Muscle of leg (tissue), 11 donors: ENCODE measurements around the gene TGFBR3. TPM values are rescaled to one million over a fixed set of nuclear protein-coding genes. Genes with fewer than 3 reads are reported as not detected.

Source experiments
- DNase-seq: peaks from one replicate; pipeline ENCODE4 v3.0.0; 2013
- H3K27ac ChIP-seq: one replicate; pipeline ENCODE4 v1.5.1; 2013; ENCODE audit warnings: mild to moderate bottlenecking, low read length, control low read depth
- H3K27me3 ChIP-seq: one replicate; pipeline ENCODE4 v1.6.1; 2013; ENCODE audit warnings: low read length; ENCODE audit not compliant: control insufficient read depth, insufficient read depth
- H3K36me3 ChIP-seq: one replicate; pipeline ENCODE4 v1.6.1; 2013; ENCODE audit warnings: low read length; ENCODE audit not compliant: control insufficient read depth, insufficient read depth
- H3K4me1 ChIP-seq: one replicate; pipeline ENCODE4 v1.6.1; 2013; ENCODE audit warnings: low read length; ENCODE audit not compliant: control insufficient read depth, insufficient read depth
- H3K4me3 ChIP-seq: one replicate; pipeline ENCODE4 v1.5.1; 2013; ENCODE audit warnings: low read length, control low read depth
- H3K9me3 ChIP-seq: replicated peaks from 2 replicates; pipeline ENCODE4 v1.6.1; 2013; ENCODE audit warnings: low read depth, low read length; ENCODE audit not compliant: control insufficient read depth
- WGBS: methylation state at CpG from one replicate; pipeline ENCODE4 v1.1.5; 2013; ENCODE audit warnings: missing lambda C conversion rate; ENCODE audit not compliant: insufficient coverage; 5-methylcytosine and 5-hydroxymethylcytosine counted together
- polyA plus RNA-seq, 8 donors: library from polyadenylated mRNA; unstranded; fragments of 120-200 nt; gene quantifications; one replicate each; pipeline versions ENCODE4 v1.2.1 to v1.2.3, GENCODE V29; 2013; ENCODE audit warnings: inconsistent platforms in 1 of 8, low replicate concordance in 1 of 8; ENCODE audit not compliant: insufficient read length in 8 of 8, insufficient read depth in 1 of 8
- total RNA-seq: library from RNA; stranded (reverse); fragments of 120-200 nt; gene quantifications from one replicate; pipeline ENCODE4 v1.2.4, GENCODE V29; 2013

The TGFBR3 gene
- total and polyA plus RNA-seq, 9 donors: 20.5 to 45.4 (median 25.3) TPM

- 100% methylated on average over 1 of the region's 5 CpGs for WGBS
These were observed 144.7 kb downstream of the TGFBR3 start for GRCh38 chr1:91741301-91741700.

GRCh38 chr1:91737650-91738049 lies 148.3 kb downstream of the TGFBR3 start:
- WGBS: 88% methylated on average over 3 of the region's 4 CpGs
- H3K27ac ChIP-seq: no peak overlapping the region
- H3K36me3 ChIP-seq: peaks cover 17% of the 10 kb centered on the region
- DNase-seq: no peak
- H3K4me1 ChIP-seq: peaks cover 37% of the 10 kb centered on the region
- H3K9me3 ChIP-seq: no peaks in the 10 kb centered on the region
- H3K4me3 ChIP-seq: no peak overlapping the region
- H3K27me3 ChIP-seq: no peaks in the 10 kb centered on the region

More at GRCh38 chr1:91741301-91741700, 144.7 kb downstream of the TGFBR3 start:
- H3K4me1 ChIP-seq: peaks cover 34% of the 10 kb centered on the region
- H3K4me3 ChIP-seq: no peak overlapping the region
- H3K9me3 ChIP-seq: no peaks in the 10 kb centered on the region
- DNase-seq: no peak
- peaks cover 12% of the 10 kb centered on the region for H3K36me3 ChIP-seq
- H3K27me3 ChIP-seq: no peaks in the 10 kb centered on the region
- H3K27ac ChIP-seq: no peak overlapping the region

- H3K4me1 ChIP-seq: peaks cover 38% of the 10 kb centered on the region
- H3K36me3 ChIP-seq: peaks cover 20% of the 10 kb centered on the region
- H3K4me3 ChIP-seq: no peak overlapping the region
- WGBS: 65% methylated on average over 4 of the region's 13 CpGs
- H3K27ac ChIP-seq: peak overlapping the region; percentile 35
- no peaks in the 10 kb centered on the region for H3K9me3 ChIP-seq
- H3K27me3 ChIP-seq: no peaks in the 10 kb centered on the region
- DNase-seq: peak; percentile 76
These were observed 149.0 kb downstream of the TGFBR3 start for GRCh38 chr1:91736715-91737615.

- WGBS: 74% methylated on average over 6 of the region's 8 CpGs
- DNase-seq: no peak
- Histone ChIP-seq H3K36me3 (peaks cover 20% of the 10 kb centered on the region), H3K4me3 (no peak overlapping the region), H3K9me3 (no peaks in the 10 kb centered on the region), H3K27ac (peak overlapping the region; percentile 35), H3K27me3 (no peaks in the 10 kb centered on the region), H3K4me1 (peaks cover 44% of the 10 kb centered on the region)
These were observed 149.7 kb downstream of the TGFBR3 start for GRCh38 chr1:91736146-91736714.

- Histone ChIP-seq H3K36me3 (peaks cover 20% of the 10 kb centered on the region), H3K27me3 (no peaks in the 10 kb centered on the region), H3K4me1 (peaks cover 50% of the 10 kb centered on the region), H3K27ac (no peak overlapping the region), H3K9me3 (no peaks in the 10 kb centered on the region), H3K4me3 (no peak overlapping the region)
- DNase-seq: no peak
- 80% methylated on average over 2 of the region's 4 CpGs for WGBS
These were observed 150.6 kb downstream of the TGFBR3 start for GRCh38 chr1:91735266-91735845.

- Histone ChIP-seq H3K9me3 (no peaks in the 10 kb centered on the region), H3K4me3 (no peak overlapping the region), H3K4me1 (peaks cover 56% of the 10 kb centered on the region), H3K36me3 (peaks cover 20% of the 10 kb centered on the region), H3K27me3 (no peaks in the 10 kb centered on the region), H3K27ac (no peak overlapping the region)
- peak; percentile 43 for DNase-seq
- no CpG with 5 or more reads among the region's 8 CpGs for WGBS
These were observed 151.2 kb downstream of the TGFBR3 start for GRCh38 chr1:91734761-91735160.

- H3K4me1 ChIP-seq: peaks cover 59% of the 10 kb centered on the region
- WGBS: no CpG with 5 or more reads among the region's 8 CpGs
- H3K9me3 ChIP-seq: no peaks in the 10 kb centered on the region
- H3K4me3 ChIP-seq: no peak overlapping the region
- no peaks in the 10 kb centered on the region for H3K27me3 ChIP-seq
- H3K36me3 ChIP-seq: peaks cover 25% of the 10 kb centered on the region
- peak; percentile 49 for DNase-seq
- peak overlapping the region; percentile 43 for H3K27ac ChIP-seq
These were observed 152.7 kb downstream of the TGFBR3 start for GRCh38 chr1:91733108-91733710.

- H3K27ac ChIP-seq: peak overlapping the region; percentile 78
- DNase-seq: peak; percentile 60
- WGBS: 59% methylated on average over 3 of the region's 15 CpGs
These were observed 153.5 kb downstream of the TGFBR3 start for GRCh38 chr1:91732291-91733107.

GRCh38 chr1:91731815-91732214 lies 154.1 kb downstream of the TGFBR3 start:
- no CpG with 5 or more reads among the region's 4 CpGs for WGBS
- H3K4me3 ChIP-seq: no peak overlapping the region
- peak; percentile 61 for DNase-seq
- H3K4me1 ChIP-seq: peaks cover 60% of the 10 kb centered on the region
- H3K9me3 ChIP-seq: no peaks in the 10 kb centered on the region
- peak overlapping the region; percentile 78 for H3K27ac ChIP-seq
- no peaks in the 10 kb centered on the region for H3K27me3 ChIP-seq
- H3K36me3 ChIP-seq: peaks cover 26% of the 10 kb centered on the region

More at GRCh38 chr1:91732291-91733107, 153.5 kb downstream of the TGFBR3 start:
- Histone ChIP-seq H3K4me3 (no peak overlapping the region), H3K9me3 (no peaks in the 10 kb centered on the region), H3K27me3 (no peaks in the 10 kb centered on the region), H3K4me1 (peaks cover 63% of the 10 kb centered on the region), H3K36me3 (peaks cover 21% of the 10 kb centered on the region)
